SK-N-SH treated with all-trans-retinoic acid at 6 μM for 48 hours (cell line): Measurements from ENCODE around the gene REEP1.

Experiments used
- ARNTL ChIP-seq: fragments of 450-650 bp; formaldehyde crosslinking; IDR thresholded peaks from 2 replicates; pipeline ENCODE4 v1.5.0; 2020; ENCODE audit warnings: low read depth, mild to moderate bottlenecking, moderate library complexity, borderline replicate concordance
- CSDC2 ChIP-seq: fragments of 250-450 bp; sonication (Bioruptor Pico); IDR thresholded peaks from 2 replicates; pipeline ENCODE4 v1.5.0; 2020; ENCODE audit warnings: mild to moderate bottlenecking, moderate library complexity
- GLIS3 ChIP-seq: fragments of 250-450 bp; sonication (Bioruptor Pico); IDR thresholded peaks from 2 replicates; pipeline ENCODE4 v1.5.0; 2020; ENCODE audit warnings: mild to moderate bottlenecking, moderate library complexity
- ISL1 ChIP-seq: fragments of 250-450 bp; sonication (Bioruptor Pico); IDR thresholded peaks from 2 replicates; pipeline ENCODE4 v2.1.2; 2022; ENCODE audit warnings: mild to moderate bottlenecking, moderate library complexity
- ZFP3 ChIP-seq: fragments of 250-450 bp; sonication (Bioruptor Pico); IDR thresholded peaks from 2 replicates; pipeline ENCODE4 v1.5.0; 2020; ENCODE audit warnings: mild to moderate bottlenecking, moderate library complexity
- ZFP30 ChIP-seq: fragments of 450-650 bp; formaldehyde crosslinking; IDR thresholded peaks from 2 replicates; pipeline ENCODE4 v1.5.0; 2022; ENCODE audit warnings: mild to moderate bottlenecking, moderate library complexity
- ZNF565 ChIP-seq: fragments of 450-650 bp; formaldehyde crosslinking; conservative IDR thresholded peaks from 2 replicates; pipeline ENCODE4 v1.5.0; 2020; ENCODE audit warnings: low read depth, mild to moderate bottlenecking, moderate library complexity
- TF ChIP-seq, protein P1 (sequence below): fragments of 250-450 bp; sonication (Bioruptor Pico); IDR thresholded peaks from 2 replicates; pipeline ENCODE4 v1.8.0; 2021; ENCODE audit warnings: low read depth, mild to moderate bottlenecking, moderate library complexity, borderline replicate concordance
- TF ChIP-seq, protein P2 (sequence below): fragments of 250-450 bp; sonication (Bioruptor Pico); IDR thresholded peaks from 2 replicates; pipeline ENCODE4 v1.8.0; 2020; ENCODE audit warnings: mild to moderate bottlenecking, moderate library complexity, borderline replicate concordance
- TF ChIP-seq, protein P3 (sequence below): fragments of 250-450 bp; sonication (Bioruptor Pico); IDR thresholded peaks from 2 replicates; pipeline ENCODE4 v1.5.0; 2020; ENCODE audit warnings: mild to moderate bottlenecking, moderate library complexity

DNA sequence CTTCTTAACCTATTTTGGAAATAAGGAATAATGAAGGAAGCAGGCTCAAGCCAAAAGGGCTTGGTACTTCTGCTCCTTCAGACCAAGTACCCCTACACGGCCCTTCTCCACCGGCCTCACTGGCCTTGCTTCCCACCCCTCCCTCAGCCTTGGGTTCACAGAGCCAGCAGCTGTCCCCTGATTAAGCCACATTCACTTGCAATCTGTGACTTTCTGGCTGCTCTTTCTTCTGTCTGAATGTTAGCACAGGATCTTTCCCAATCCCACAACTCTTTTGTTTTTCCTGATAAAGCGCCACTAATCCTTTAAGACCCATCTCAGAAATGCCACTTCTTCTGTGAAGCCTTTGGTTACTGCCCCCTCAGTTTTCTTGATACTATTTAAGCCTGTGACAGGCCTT, 52.4 kb downstream of the REEP1 start:
- no peak for TF ChIP-seq ZNF565 (CRISPR knock-in tag)
- TF ChIP-seq, protein P1, sequence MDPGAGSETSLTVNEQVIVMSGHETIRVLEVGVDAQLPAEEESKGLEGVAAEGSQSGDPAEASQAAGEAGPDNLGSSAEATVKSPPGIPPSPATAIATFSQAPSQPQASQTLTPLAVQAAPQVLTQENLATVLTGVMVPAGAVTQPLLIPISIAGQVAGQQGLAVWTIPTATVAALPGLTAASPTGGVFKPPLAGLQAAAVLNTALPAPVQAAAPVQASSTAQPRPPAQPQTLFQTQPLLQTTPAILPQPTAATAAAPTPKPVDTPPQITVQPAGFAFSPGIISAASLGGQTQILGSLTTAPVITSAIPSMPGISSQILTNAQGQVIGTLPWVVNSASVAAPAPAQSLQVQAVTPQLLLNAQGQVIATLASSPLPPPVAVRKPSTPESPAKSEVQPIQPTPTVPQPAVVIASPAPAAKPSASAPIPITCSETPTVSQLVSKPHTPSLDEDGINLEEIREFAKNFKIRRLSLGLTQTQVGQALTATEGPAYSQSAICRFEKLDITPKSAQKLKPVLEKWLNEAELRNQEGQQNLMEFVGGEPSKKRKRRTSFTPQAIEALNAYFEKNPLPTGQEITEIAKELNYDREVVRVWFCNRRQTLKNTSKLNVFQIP (CRISPR knock-in tag): no peak
- TF ChIP-seq, protein P2, sequence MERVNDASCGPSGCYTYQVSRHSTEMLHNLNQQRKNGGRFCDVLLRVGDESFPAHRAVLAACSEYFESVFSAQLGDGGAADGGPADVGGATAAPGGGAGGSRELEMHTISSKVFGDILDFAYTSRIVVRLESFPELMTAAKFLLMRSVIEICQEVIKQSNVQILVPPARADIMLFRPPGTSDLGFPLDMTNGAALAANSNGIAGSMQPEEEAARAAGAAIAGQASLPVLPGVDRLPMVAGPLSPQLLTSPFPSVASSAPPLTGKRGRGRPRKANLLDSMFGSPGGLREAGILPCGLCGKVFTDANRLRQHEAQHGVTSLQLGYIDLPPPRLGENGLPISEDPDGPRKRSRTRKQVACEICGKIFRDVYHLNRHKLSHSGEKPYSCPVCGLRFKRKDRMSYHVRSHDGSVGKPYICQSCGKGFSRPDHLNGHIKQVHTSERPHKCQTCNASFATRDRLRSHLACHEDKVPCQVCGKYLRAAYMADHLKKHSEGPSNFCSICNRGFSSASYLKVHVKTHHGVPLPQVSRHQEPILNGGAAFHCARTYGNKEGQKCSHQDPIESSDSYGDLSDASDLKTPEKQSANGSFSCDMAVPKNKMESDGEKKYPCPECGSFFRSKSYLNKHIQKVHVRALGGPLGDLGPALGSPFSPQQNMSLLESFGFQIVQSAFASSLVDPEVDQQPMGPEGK (CRISPR knock-in tag): no peak
- no peak for TF ChIP-seq ZFP3 (CRISPR knock-in tag)
- TF ChIP-seq ISL1 (CRISPR knock-in tag): no peak
- TF ChIP-seq ARNTL (CRISPR knock-in tag): no peak
- no peak for TF ChIP-seq CSDC2 (CRISPR knock-in tag)
- no peak for TF ChIP-seq GLIS3
- no peak for TF ChIP-seq ZFP30 (CRISPR knock-in tag)
- TF ChIP-seq, protein P3, sequence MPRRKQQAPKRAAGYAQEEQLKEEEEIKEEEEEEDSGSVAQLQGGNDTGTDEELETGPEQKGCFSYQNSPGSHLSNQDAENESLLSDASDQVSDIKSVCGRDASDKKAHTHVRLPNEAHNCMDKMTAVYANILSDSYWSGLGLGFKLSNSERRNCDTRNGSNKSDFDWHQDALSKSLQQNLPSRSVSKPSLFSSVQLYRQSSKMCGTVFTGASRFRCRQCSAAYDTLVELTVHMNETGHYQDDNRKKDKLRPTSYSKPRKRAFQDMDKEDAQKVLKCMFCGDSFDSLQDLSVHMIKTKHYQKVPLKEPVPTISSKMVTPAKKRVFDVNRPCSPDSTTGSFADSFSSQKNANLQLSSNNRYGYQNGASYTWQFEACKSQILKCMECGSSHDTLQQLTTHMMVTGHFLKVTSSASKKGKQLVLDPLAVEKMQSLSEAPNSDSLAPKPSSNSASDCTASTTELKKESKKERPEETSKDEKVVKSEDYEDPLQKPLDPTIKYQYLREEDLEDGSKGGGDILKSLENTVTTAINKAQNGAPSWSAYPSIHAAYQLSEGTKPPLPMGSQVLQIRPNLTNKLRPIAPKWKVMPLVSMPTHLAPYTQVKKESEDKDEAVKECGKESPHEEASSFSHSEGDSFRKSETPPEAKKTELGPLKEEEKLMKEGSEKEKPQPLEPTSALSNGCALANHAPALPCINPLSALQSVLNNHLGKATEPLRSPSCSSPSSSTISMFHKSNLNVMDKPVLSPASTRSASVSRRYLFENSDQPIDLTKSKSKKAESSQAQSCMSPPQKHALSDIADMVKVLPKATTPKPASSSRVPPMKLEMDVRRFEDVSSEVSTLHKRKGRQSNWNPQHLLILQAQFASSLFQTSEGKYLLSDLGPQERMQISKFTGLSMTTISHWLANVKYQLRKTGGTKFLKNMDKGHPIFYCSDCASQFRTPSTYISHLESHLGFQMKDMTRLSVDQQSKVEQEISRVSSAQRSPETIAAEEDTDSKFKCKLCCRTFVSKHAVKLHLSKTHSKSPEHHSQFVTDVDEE (CRISPR knock-in tag): no peak
